IMR-90 (cell line): ENCODE measurements around the gene AQP9. TPM values are rescaled to one million over a fixed set of nuclear protein-coding genes. Genes with fewer than 3 reads are reported as not detected.
"Not testable (repeated sequence)": the region's sequence is repeated elsewhere in the genome, so short reads cannot be mapped to it uniquely, and the experiment has no call there.

ENCODE experiments used
- ATAC-seq: fragments of 200-7000 bp; cut with Tn5 transposase; 2 replicates; pipeline ENCODE4 v1.9.1; 2020; ENCODE audit warnings: low read depth, mild to moderate bottlenecking, moderate library complexity
- BruUV-seq: library from RNA; stranded (reverse); fragments of 400-500 nt; replicated peaks from 2 replicates; lab custom pipeline; 2021; lab: Mats Ljungman, UMichigan
- CTCF ChIA-PET: fragments of 300-600 bp; formaldehyde crosslinking; extraction: SDS; loops from one replicate; lab custom pipeline; 2021; ENCODE audit warnings: antibody characterized with exemption; lab: Yijun Ruan, JAX
- POLR2A ChIA-PET: fragments of 300-600 bp; sonication (Branson Sonifier 250); formaldehyde crosslinking; loops from one replicate; lab custom pipeline; 2022; ENCODE audit warnings: antibody characterized with exemption; ENCODE audit not compliant: unreplicated experiment; lab: Charles Lee
- DNase-seq: peaks from one replicate; pipeline ENCODE4 v3.0.0; 2013
- H2AFZ ChIP-seq: replicated peaks from 2 replicates; pipeline ENCODE3; 2013; ENCODE audit warnings: low read length, mild to moderate bottlenecking; ENCODE audit not compliant: poor library complexity
- H2AK5ac ChIP-seq: 2 replicates; pipeline ENCODE4 v1.6.1; 2013; ENCODE audit warnings: low read depth, low read length, inconsistent platforms
- H2AK9ac ChIP-seq: replicated peaks from 2 replicates; pipeline ENCODE3; 2013; ENCODE audit warnings: mild to moderate bottlenecking, low read depth, low read length, moderate library complexity; ENCODE audit not compliant: poor library complexity
- H2BK120ac ChIP-seq: 2 replicates; pipeline ENCODE4 v1.6.1; 2013; ENCODE audit warnings: low read depth, low read length, inconsistent platforms
- H2BK15ac ChIP-seq: 3 replicates; pipeline ENCODE4 v1.6.1; 2013; ENCODE audit warnings: low read depth, low read length, inconsistent platforms
- H2BK20ac ChIP-seq: 2 replicates; pipeline ENCODE4 v1.6.1; 2013; ENCODE audit warnings: low read depth, mild to moderate bottlenecking, inconsistent platforms, low read length, moderate library complexity
- H2BK5ac ChIP-seq: 2 replicates; pipeline ENCODE4 v1.6.1; 2013; ENCODE audit warnings: mild to moderate bottlenecking, low read depth, low read length, inconsistent platforms; ENCODE audit not compliant: poor library complexity, severe bottlenecking
- H3K14ac ChIP-seq: replicated peaks from 2 replicates; pipeline ENCODE4 v1.6.1; 2013; ENCODE audit warnings: low read depth, low read length, inconsistent platforms
- H3K18ac ChIP-seq: 2 replicates; pipeline ENCODE4 v1.6.1; 2013; ENCODE audit warnings: low read depth, low read length, control low read depth
- H3K23ac ChIP-seq: 2 replicates; pipeline ENCODE4 v1.6.1; 2013; ENCODE audit warnings: low read depth, low read length, inconsistent platforms
- H3K27ac ChIP-seq: 2 replicates; pipeline ENCODE4 v1.5.1; 2013; ENCODE audit warnings: mild to moderate bottlenecking, control low read depth, low read length; ENCODE audit not compliant: insufficient read depth
- H3K27me3 ChIP-seq: 2 replicates; pipeline ENCODE4 v1.6.1; 2013; ENCODE audit warnings: low read length; ENCODE audit not compliant: control insufficient read depth, insufficient read depth
- H3K36me3 ChIP-seq: 2 replicates; pipeline ENCODE4 v1.6.1; 2013; ENCODE audit warnings: low read length, mixed read lengths; ENCODE audit not compliant: control insufficient read depth, insufficient read depth
- H3K4ac ChIP-seq: 2 replicates; pipeline ENCODE4 v1.6.1; 2013; ENCODE audit warnings: low read depth, low read length, inconsistent platforms
- H3K4me1 ChIP-seq: 2 replicates; pipeline ENCODE4 v1.6.1; 2013; ENCODE audit warnings: low read length, mixed read lengths; ENCODE audit not compliant: control insufficient read depth, insufficient read depth
- H3K4me2 ChIP-seq: 2 replicates; pipeline ENCODE4 v1.6.1; 2013; ENCODE audit warnings: low read depth, mild to moderate bottlenecking, control low read depth, low read length, moderate library complexity
- H3K4me3 ChIP-seq: 2 replicates; pipeline ENCODE4 v1.5.1; 2013; ENCODE audit warnings: low read depth, mild to moderate bottlenecking, control low read depth, low read length, moderate library complexity; ENCODE audit not compliant: insufficient read depth
- H3K56ac ChIP-seq: 2 replicates; pipeline ENCODE4 v1.6.1; 2013; ENCODE audit warnings: low read length, inconsistent platforms; ENCODE audit not compliant: insufficient read depth; ENCODE audit errors: extremely low read depth
- H3K79me1 ChIP-seq, 2 experiments: 2 replicates each; pipeline ENCODE4 v1.6.1; 2013; ENCODE audit warnings: low read length in 2 of 2, inconsistent platforms in 1 of 2, low read depth in 1 of 2
- H3K9ac ChIP-seq: 2 replicates; pipeline ENCODE4 v1.6.1; 2013; ENCODE audit warnings: low read depth, low read length, control low read depth
- H3K9me1 ChIP-seq: 2 replicates; pipeline ENCODE4 v1.6.1; 2013; ENCODE audit warnings: low read length, inconsistent platforms; ENCODE audit not compliant: insufficient read depth
- H3K9me3 ChIP-seq: 2 replicates; pipeline ENCODE4 v1.6.1; 2013; ENCODE audit warnings: low read length; ENCODE audit not compliant: control insufficient read depth, insufficient read depth
- H4K20me1 ChIP-seq: 2 replicates; pipeline ENCODE4 v1.6.1; 2013; ENCODE audit warnings: low read length, inconsistent platforms; ENCODE audit not compliant: insufficient read depth
- H4K5ac ChIP-seq: 2 replicates; pipeline ENCODE4 v1.6.1; 2013; ENCODE audit warnings: mild to moderate bottlenecking, low read depth, low read length, control low read depth
- H4K8ac ChIP-seq, 2 experiments: 2 replicates each; pipeline ENCODE4 v1.6.1; 2013; ENCODE audit warnings: low read depth in 2 of 2, low read length in 2 of 2, control low read depth in 1 of 2, inconsistent platforms in 1 of 2
- H4K91ac ChIP-seq: 2 replicates; pipeline ENCODE4 v1.6.1; 2013; ENCODE audit warnings: low read depth, low read length, inconsistent platforms; ENCODE audit not compliant: insufficient read depth
- WGBS, 2 experiments: methylation state at CpG; one replicate each; pipeline versions ENCODE4 v1.1.5 to v1.1.7; 2013; ENCODE audit warnings: missing lambda C conversion rate in 2 of 2; ENCODE audit not compliant: insufficient read length in 1 of 2; ENCODE audit errors: extremely low coverage in 2 of 2; 5-methylcytosine and 5-hydroxymethylcytosine counted together
- dilution Hi-C: fragments of 300-500 bp; cut with HindIII; formaldehyde crosslinking; loops from one replicate; pipeline ENCODE4 v1.14.3; 2018; ENCODE audit warnings: low sequenced_read_pairs; ENCODE audit not compliant: unreplicated experiment
- in situ Hi-C: fragments of 300-500 bp; cut with MboI; formaldehyde crosslinking; loops from 3 replicates; pipeline ENCODE4 v1.14.3; 2019; ENCODE audit warnings: low sequenced_read_pairs, inconsistent platforms, mixed read lengths
- intact Hi-C: fragments of 100-400 bp; cut with micrococcal nuclease; formaldehyde crosslinking; loops from 2 replicates; pipeline ENCODE4 v1.10.0; 2022
- polyA plus RNA-seq, 3 experiments: library from polyadenylated mRNA; depleted of rRNA; stranded (reverse); fragments of >200 nt; gene quantifications; 2 replicates each; pipeline ENCODE4 v1.2.3, GENCODE V29; 2012; ENCODE audit warnings: low replicate concordance in 1 of 3
- total RNA-seq: library from RNA; depleted of rRNA; stranded (reverse); fragments of >200 nt; gene quantifications from 2 replicates; pipeline ENCODE4 v1.2.3, GENCODE V29; 2012

The AQP9 gene
- total and polyA plus RNA-seq, 2 of the 4 experiments (the other 2 are of a cell fraction): not detected

DNA sequence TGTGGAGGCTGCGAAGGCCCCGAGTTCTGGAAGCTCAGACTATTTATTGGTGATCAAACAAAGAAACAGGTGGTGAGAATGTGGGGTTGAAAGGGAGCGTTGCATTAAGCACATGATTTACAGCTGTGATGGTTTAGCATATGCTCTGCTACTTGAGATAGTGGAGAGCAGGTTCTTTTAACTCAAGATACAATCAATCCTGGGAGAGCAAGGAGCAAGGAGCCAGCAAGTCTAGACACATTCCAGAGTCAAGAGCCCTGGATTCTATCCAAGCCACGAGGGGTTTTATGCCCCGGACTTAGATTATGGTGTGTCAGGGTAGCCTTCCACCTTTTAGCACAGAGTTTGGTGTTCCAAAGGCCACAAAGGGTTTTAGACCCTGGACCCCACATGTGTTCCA lies 24.8 kb upstream of the AQP9 start:
- H3K4me2 ChIP-seq, H3K36me3 ChIP-seq, H2BK120ac ChIP-seq, DNase-seq, H3K27me3 ChIP-seq, H3K4me1 ChIP-seq, intact Hi-C loops, H3K27ac ChIP-seq, BruUV-seq, H2AFZ ChIP-seq, H2AK9ac ChIP-seq, H3K14ac ChIP-seq, H3K4ac ChIP-seq, H4K20me1 ChIP-seq, H3K18ac ChIP-seq, H2AK5ac ChIP-seq, H4K8ac ChIP-seq, H2BK20ac ChIP-seq, H3K9ac ChIP-seq, H2BK15ac ChIP-seq, ATAC-seq, H3K23ac ChIP-seq, POLR2A ChIA-PET, H3K9me3 ChIP-seq, H3K9me1 ChIP-seq, H4K5ac ChIP-seq, dilution Hi-C loops, in situ Hi-C loops, H3K56ac ChIP-seq, H4K91ac ChIP-seq, H3K79me1 ChIP-seq, H2BK5ac ChIP-seq, H3K4me3 ChIP-seq: not testable (repeated sequence)
- CTCF ChIA-PET: interaction anchor here (0.8 kb wide), 1 partner anchor 42 kb away, joined by 4 read pairs; no protein-coding TSS in a partner anchor
- 42% methylated on average over 2 of the region's 5 CpGs; no CpG with 5 or more reads in 1 of the 2 experiments for WGBS, 2 experiments
